ENCODE data around the gene SIGMAR1.

Gene SIGMAR1

DNA sequence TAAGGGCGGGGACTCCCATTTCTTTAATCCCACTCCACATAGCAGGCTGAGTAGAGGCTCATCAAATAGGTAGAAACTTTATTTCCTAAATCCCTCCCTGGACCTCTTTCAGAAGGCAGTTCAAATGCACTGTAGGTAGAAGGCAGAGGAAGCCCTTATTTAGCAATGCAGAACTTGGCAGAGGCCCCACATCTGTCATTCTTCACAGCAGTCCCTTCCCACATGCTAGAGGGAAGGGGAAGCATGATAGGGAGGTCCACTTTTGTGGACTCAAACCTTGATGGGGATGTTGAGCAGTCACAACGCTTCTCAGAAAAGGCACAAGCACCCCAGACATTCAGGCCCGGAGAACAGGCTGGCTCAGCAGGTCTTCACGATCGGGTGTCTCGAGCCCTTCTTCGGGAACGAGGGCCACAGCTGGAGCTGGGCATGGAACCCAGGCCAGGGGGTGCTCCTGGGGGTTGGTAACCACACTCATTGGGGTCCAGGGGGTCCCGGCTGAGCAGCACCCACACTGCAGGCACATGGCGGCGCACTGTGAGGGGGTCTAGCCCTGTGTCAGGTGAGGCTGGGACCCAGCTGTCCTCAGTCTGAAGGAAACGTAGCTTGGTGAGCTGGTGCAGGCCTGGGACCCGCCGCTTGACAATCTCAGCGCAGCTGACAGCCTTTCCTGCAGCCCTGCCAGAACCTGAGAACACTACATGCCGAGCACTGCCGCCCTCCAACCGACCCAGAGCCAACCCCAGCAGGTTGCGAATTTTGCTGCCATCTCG lies 27.0 kb downstream of the SIGMAR1 start:
- Histone ChIP-seq H3K4me2 (ENCODE audit: low read length, poor library complexity, severe bottlenecking) (no peak overlapping the region), H3K9me3 (ENCODE audit: control insufficient read depth, low read length) (no peaks in the 10 kb centered on the region), H2BK5ac (ENCODE audit: low read depth, low read length, poor library complexity, severe bottlenecking) (no peak overlapping the region), H3K23ac (ENCODE audit: low read length in 2 of 2) (peak overlapping the region in 1 of 2 experiments; percentile 81), H3K4me1 (ENCODE audit: control insufficient read depth, insufficient read depth, low read depth, low read length) (peaks cover 13% of the 10 kb centered on the region), H3K27me3 (ENCODE audit: control insufficient read depth in 1 of 2, insufficient read depth in 1 of 2, low read length in 2 of 2) (peaks cover 7 to 18% of the 10 kb centered on the region in 2 experiments), H3K9ac (ENCODE audit: low read length) (peak overlapping the region; percentile 97), H3K4me3 (ENCODE audit: insufficient read depth in 1 of 2, low read depth in 1 of 2, low read length in 2 of 2) (peak overlapping the region in 1 of 2 experiments; percentile 99), H3K4ac (ENCODE audit: low read depth in 1 of 2, low read length in 2 of 2) (no peak overlapping the region), H3K18ac (ENCODE audit: low read depth in 1 of 2, low read length in 2 of 2) (no peak overlapping the region), H4K8ac (ENCODE audit: low read length) (no peak overlapping the region), H2BK15ac (ENCODE audit: low read depth, poor library complexity, severe bottlenecking) (no peak overlapping the region), H3K27ac (ENCODE audit: low read length, poor library complexity, severe bottlenecking) (no peak overlapping the region), H3K36me3 (ENCODE audit: control insufficient read depth in 1 of 2, insufficient read depth in 2 of 2, low read depth in 1 of 2, low read length in 2 of 2) (peaks cover 22 to 27% of the 10 kb centered on the region in 2 experiments), H3K14ac (ENCODE audit: low read length in 2 of 2) (no peak overlapping the region), H2AK5ac (ENCODE audit: low read length, severe bottlenecking) (no peak overlapping the region), H3K79me1 (replicated peaks; ENCODE audit: low read length, poor library complexity, severe bottlenecking) (peaks cover 9% of the 10 kb centered on the region), H2BK12ac (ENCODE audit: low read length in 2 of 2) (no peak overlapping the region), H2BK120ac (ENCODE audit: low read depth, low read length) (no peak overlapping the region), H2AFZ (ENCODE audit: low read depth, low read length) (no peak overlapping the region), H4K91ac (ENCODE audit: low read length) (no peak overlapping the region)
- no peak for DNase-seq
- WGBS = 97% methylated on average over 20 of the region's 20 CpGs

GRCh38 chr9:34607331-34607730 lies 30.3 kb downstream of the SIGMAR1 start:
- no peak overlapping the region for H2BK12ac ChIP-seq (ENCODE audit: low read length in 2 of 2)
- no peak overlapping the region for H3K4me3 ChIP-seq (ENCODE audit: insufficient read depth in 1 of 2, low read depth in 1 of 2, low read length in 2 of 2)
- DNase-seq = no peak
- H4K8ac ChIP-seq (ENCODE audit: low read length) = no peak overlapping the region
- no peak overlapping the region for H2AFZ ChIP-seq (ENCODE audit: low read depth, low read length)
- peaks cover 0 to 6% of the 10 kb centered on the region in 2 experiments for H3K36me3 ChIP-seq (ENCODE audit: control insufficient read depth in 1 of 2, insufficient read depth in 2 of 2, low read depth in 1 of 2, low read length in 2 of 2)
- no peak overlapping the region for H3K4ac ChIP-seq (ENCODE audit: low read depth in 1 of 2, low read length in 2 of 2)
- H3K4me2 ChIP-seq (ENCODE audit: low read length, poor library complexity, severe bottlenecking) = no peak overlapping the region
- no peaks in the 10 kb centered on the region for H3K9me3 ChIP-seq (ENCODE audit: control insufficient read depth, low read length)
- H3K14ac ChIP-seq (ENCODE audit: low read length in 2 of 2) = no peak overlapping the region
- WGBS = 56% methylated on average over 2 of the region's 2 CpGs
- no peak overlapping the region for H4K91ac ChIP-seq (ENCODE audit: low read length)
- no peak overlapping the region for H3K18ac ChIP-seq (ENCODE audit: low read depth in 1 of 2, low read length in 2 of 2)
- H3K9ac ChIP-seq (ENCODE audit: low read length) = no peak overlapping the region
- no peak overlapping the region for H2AK5ac ChIP-seq (ENCODE audit: low read length, severe bottlenecking)
- H3K27me3 ChIP-seq (ENCODE audit: control insufficient read depth in 1 of 2, insufficient read depth in 1 of 2, low read length in 2 of 2) = peaks cover 20 to 21% of the 10 kb centered on the region in 2 experiments
- H2BK15ac ChIP-seq (ENCODE audit: low read depth, poor library complexity, severe bottlenecking) = no peak overlapping the region
- H3K27ac ChIP-seq (ENCODE audit: low read length, poor library complexity, severe bottlenecking) = no peak overlapping the region
- H2BK120ac ChIP-seq (ENCODE audit: low read depth, low read length) = no peak overlapping the region
- no peak overlapping the region for H2BK5ac ChIP-seq (ENCODE audit: low read depth, low read length, poor library complexity, severe bottlenecking)
- peaks cover 11% of the 10 kb centered on the region for H3K4me1 ChIP-seq (ENCODE audit: control insufficient read depth, insufficient read depth, low read depth, low read length)
- H3K23ac ChIP-seq (ENCODE audit: low read length in 2 of 2) = no peak overlapping the region
- H3K79me1 ChIP-seq (replicated peaks; ENCODE audit: low read length, poor library complexity, severe bottlenecking) = peaks cover 9% of the 10 kb centered on the region

- peaks cover 20 to 25% of the 10 kb centered on the region in 2 experiments for H3K27me3 ChIP-seq (ENCODE audit: control insufficient read depth in 1 of 2, insufficient read depth in 1 of 2, low read length in 2 of 2)
- WGBS = 80% methylated on average over 3 of the region's 3 CpGs
- peaks cover 9% of the 10 kb centered on the region for H3K4me1 ChIP-seq (ENCODE audit: control insufficient read depth, insufficient read depth, low read depth, low read length)
- no peak overlapping the region for H2BK120ac ChIP-seq (ENCODE audit: low read depth, low read length)
- H3K23ac ChIP-seq (ENCODE audit: low read length in 2 of 2) = no peak overlapping the region
- peaks cover 0 to 6% of the 10 kb centered on the region in 2 experiments for H3K36me3 ChIP-seq (ENCODE audit: control insufficient read depth in 1 of 2, insufficient read depth in 2 of 2, low read depth in 1 of 2, low read length in 2 of 2)
- no peak overlapping the region for H3K9ac ChIP-seq (ENCODE audit: low read length)
- no peak overlapping the region for H2BK12ac ChIP-seq (ENCODE audit: low read length in 2 of 2)
- no peak overlapping the region for H3K4ac ChIP-seq (ENCODE audit: low read depth in 1 of 2, low read length in 2 of 2)
- no peak overlapping the region for H2AK5ac ChIP-seq (ENCODE audit: low read length, severe bottlenecking)
- H3K14ac ChIP-seq (ENCODE audit: low read length in 2 of 2) = no peak overlapping the region
- H3K27ac ChIP-seq (ENCODE audit: low read length, poor library complexity, severe bottlenecking) = no peak overlapping the region
- no peaks in the 10 kb centered on the region for H3K9me3 ChIP-seq (ENCODE audit: control insufficient read depth, low read length)
- no peak overlapping the region for H2BK15ac ChIP-seq (ENCODE audit: low read depth, poor library complexity, severe bottlenecking)
- H3K18ac ChIP-seq (ENCODE audit: low read depth in 1 of 2, low read length in 2 of 2) = no peak overlapping the region
- DNase-seq = no peak
- H3K79me1 ChIP-seq (replicated peaks; ENCODE audit: low read length, poor library complexity, severe bottlenecking) = peaks cover 9% of the 10 kb centered on the region
- H4K8ac ChIP-seq (ENCODE audit: low read length) = no peak overlapping the region
- no peak overlapping the region for H4K91ac ChIP-seq (ENCODE audit: low read length)
- H2BK5ac ChIP-seq (ENCODE audit: low read depth, low read length, poor library complexity, severe bottlenecking) = no peak overlapping the region
- H2AFZ ChIP-seq (ENCODE audit: low read depth, low read length) = no peak overlapping the region
- no peak overlapping the region for H3K4me3 ChIP-seq (ENCODE audit: insufficient read depth in 1 of 2, low read depth in 1 of 2, low read length in 2 of 2)
- no peak overlapping the region for H3K4me2 ChIP-seq (ENCODE audit: low read length, poor library complexity, severe bottlenecking)
These were observed 30.7 kb downstream of the SIGMAR1 start for GRCh38 chr9:34606905-34607304.

GRCh38 chr9:34606190-34606589 lies 31.4 kb downstream of the SIGMAR1 start:
- Histone ChIP-seq H2BK5ac (ENCODE audit: low read depth, low read length, poor library complexity, severe bottlenecking) (no peak overlapping the region), H4K8ac (ENCODE audit: low read length) (no peak overlapping the region), H3K4ac (ENCODE audit: low read depth in 1 of 2, low read length in 2 of 2) (no peak overlapping the region), H3K27ac (ENCODE audit: low read length, poor library complexity, severe bottlenecking) (no peak overlapping the region), H3K18ac (ENCODE audit: low read depth in 1 of 2, low read length in 2 of 2) (no peak overlapping the region), H3K79me1 (replicated peaks; ENCODE audit: low read length, poor library complexity, severe bottlenecking) (peaks cover 8% of the 10 kb centered on the region), H3K23ac (ENCODE audit: low read length in 2 of 2) (no peak overlapping the region), H2AFZ (ENCODE audit: low read depth, low read length) (no peak overlapping the region), H3K9me3 (ENCODE audit: control insufficient read depth, low read length) (no peaks in the 10 kb centered on the region), H3K36me3 (ENCODE audit: control insufficient read depth in 1 of 2, insufficient read depth in 2 of 2, low read depth in 1 of 2, low read length in 2 of 2) (peaks cover 0 to 6% of the 10 kb centered on the region in 2 experiments), H3K27me3 (ENCODE audit: control insufficient read depth in 1 of 2, insufficient read depth in 1 of 2, low read length in 2 of 2) (peaks cover 20 to 32% of the 10 kb centered on the region in 2 experiments), H3K4me1 (ENCODE audit: control insufficient read depth, insufficient read depth, low read depth, low read length) (peaks cover 7% of the 10 kb centered on the region), H4K91ac (ENCODE audit: low read length) (no peak overlapping the region), H3K9ac (ENCODE audit: low read length) (no peak overlapping the region), H2BK12ac (ENCODE audit: low read length in 2 of 2) (no peak overlapping the region), H3K4me2 (ENCODE audit: low read length, poor library complexity, severe bottlenecking) (no peak overlapping the region), H2AK5ac (ENCODE audit: low read length, severe bottlenecking) (no peak overlapping the region), H2BK120ac (ENCODE audit: low read depth, low read length) (no peak overlapping the region), H2BK15ac (ENCODE audit: low read depth, poor library complexity, severe bottlenecking) (no peak overlapping the region), H3K14ac (ENCODE audit: low read length in 2 of 2) (no peak overlapping the region), H3K4me3 (ENCODE audit: insufficient read depth in 1 of 2, low read depth in 1 of 2, low read length in 2 of 2) (no peak overlapping the region)
- DNase-seq = no peak
